GM21723 (cell line): Measurements from ENCODE around the gene VPS4B.
"Not testable (repeated sequence)": the region's sequence is repeated elsewhere in the genome, so short reads cannot be mapped to it uniquely, and the experiment has no call there.

Source experiments
- ATAC-seq: cut with Tn5 transposase; IDR thresholded peaks from one replicate; pipeline ENCODE4 v1.9.1; 2021; ENCODE audit warnings: mild to moderate bottlenecking, moderate library complexity; ENCODE audit not compliant: unreplicated experiment

Gene VPS4B

DNA sequence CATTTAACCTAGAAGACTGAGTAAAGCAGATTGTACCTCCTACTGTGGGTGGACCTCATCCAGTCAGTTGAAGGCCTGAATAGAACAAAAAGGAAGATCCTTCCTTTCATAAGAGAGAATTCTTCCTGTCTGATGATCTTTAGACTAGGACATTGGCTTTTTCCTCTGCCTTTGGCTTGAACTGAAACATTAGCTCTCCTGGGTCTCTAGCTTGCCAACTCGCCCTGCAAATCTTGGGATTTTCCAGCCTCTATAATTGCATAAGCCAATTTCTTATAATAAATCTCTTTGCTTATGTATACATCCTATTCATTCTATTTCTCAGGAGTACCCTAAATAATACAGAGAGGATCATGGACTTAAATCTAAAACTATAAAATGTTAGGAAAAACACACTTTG lies 49.1 kb downstream of the VPS4B start:
- no peak for ATAC-seq

DNA sequence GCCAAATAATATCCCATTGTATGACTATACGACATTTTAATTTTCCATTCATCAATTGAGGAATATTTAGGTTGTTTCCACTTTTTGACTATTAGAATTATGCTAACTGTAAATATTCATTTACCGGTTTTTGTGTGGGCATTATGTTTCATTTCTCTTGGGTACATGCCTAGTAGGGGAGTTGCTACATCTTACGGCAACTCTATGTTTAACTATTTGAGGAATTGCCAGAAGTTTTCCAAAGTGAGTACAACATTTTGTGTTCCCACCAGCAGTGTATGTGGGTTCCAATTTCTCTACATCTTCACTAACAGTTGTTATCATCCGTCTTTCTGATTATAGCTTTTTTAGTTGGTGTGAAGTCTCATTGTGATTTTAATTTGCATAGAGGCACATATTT lies 53.7 kb downstream of the VPS4B start:
- no peak for ATAC-seq

DNA sequence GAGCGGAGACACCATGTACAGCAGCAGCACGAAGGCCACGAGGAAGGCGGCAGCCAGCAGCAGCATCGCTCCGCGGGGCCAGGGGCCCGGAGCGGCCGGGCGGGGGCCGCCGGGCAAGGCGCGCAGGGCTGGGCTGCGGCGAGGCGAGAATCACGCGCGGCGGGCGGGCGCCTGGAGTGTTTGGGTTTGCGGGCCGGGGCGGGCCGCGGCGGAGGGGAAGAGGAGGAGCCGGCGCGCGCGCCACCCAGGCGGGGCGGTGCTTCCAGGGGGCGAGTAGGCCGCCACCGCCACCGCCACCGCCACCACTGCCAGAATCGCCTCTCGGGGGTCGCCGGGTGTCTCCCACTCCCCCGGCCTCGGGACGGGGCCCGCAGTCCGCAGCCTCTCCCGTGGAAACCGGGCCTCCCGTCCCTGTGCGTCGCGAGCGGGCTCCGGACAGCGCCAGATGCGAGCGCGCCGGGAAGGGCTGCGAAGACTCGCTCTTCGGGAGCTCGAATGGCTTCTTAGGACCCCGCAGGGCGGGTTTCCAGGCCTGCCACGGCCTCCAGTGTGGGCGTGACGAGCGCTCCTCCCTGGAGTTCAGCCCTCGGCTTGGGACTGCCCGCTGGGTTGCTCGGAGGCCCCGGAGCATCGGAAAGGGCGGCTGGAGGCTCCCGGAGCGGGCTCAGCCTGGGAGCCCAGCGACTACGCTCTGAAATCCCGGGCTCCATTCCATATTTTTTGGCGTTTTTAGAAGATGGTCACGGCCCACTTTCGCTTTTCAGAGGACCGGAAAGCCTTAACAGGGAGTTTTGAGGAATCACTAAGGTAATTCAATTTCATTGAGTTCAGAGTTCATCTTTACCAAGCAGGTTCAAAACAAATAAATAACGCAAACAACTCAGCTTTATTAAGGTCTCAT lies 55.0 kb downstream of the VPS4B start, which contains the start of gene KDSR:
TSS of gene KDSR (minus strand) at position 154 of the 901 bp plus-strand sequence. CDS start at position 66, 88 bp downstream.
- ATAC-seq = peak; percentile 90

DNA sequence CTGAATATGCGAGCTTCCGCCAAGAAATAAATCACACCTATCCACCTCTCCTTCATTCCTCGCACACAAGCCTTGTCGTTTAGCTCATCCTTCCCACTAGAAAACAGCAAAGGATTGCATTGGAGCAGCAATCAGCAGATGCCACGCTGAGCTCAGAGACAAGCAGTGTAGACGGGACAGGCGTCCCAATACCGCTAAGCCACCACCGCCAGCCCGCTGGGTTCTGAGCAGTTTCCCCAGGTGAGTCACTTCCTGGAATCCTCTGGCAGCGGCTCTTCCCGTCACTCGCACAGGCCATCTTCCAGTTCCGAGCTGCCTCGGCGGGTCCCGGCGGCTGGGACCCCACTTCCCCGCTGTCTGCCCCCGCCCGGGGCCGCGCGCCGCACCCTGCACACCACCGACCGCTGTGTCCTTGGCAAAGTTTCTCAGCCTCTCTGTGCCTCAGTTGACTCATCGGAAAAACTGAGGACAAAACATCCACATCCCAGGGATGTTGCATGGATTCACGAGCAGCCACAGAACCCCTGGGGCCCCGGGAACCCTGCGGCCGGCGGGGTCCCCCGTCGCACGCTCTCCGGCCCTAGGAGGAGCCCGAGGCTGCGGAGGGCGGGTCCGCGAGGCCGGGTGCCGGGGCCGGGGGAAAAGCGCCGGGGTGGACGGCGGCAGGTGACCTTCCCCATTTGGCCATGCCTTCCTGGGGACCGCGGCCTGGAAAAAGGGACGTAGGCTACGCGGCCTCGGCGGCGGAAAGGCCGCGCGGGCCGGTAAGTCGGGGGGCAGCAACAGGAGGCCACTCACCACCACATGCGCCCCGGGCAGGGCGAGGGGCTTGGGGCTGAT lies 55.8 kb downstream of the VPS4B start:
- ATAC-seq = peak; percentile 45

DNA sequence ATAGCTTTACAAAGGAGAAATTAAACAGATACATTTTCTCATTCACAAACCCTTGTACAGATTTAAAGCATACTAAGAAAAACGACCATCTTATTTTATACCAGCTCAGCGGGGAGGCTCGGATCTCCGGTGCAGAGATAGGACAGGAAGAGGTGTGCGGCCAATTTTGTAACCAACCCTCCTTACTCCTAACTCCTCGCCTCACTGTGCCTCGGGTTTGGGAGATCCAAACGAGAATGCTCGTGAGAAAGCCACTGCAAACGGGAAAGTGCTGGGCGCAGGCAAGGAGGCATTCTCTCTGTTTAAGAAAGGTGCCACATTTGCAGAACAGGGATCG lies 56.4 kb downstream of the VPS4B start:
- peak; percentile 3 for ATAC-seq

DNA sequence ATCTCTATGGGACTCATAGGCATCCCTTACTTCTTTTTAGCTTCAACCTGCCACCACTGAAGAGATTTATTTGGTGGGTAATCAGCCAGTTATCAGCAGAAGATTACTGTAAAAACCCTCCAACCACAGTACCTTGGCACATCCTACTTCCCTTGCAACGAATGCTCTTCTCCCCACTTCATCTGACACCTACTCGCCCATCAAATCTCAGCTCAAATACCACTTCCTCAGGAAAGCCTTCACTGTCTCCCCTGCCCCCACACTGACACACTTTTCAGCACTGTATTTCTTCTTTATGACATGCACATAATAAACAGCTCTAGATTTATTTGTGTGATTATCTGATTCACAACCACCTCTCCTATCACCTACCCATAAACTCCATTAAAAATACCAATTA lies 58.3 kb downstream of the VPS4B start:
- ATAC-seq = no peak

DNA sequence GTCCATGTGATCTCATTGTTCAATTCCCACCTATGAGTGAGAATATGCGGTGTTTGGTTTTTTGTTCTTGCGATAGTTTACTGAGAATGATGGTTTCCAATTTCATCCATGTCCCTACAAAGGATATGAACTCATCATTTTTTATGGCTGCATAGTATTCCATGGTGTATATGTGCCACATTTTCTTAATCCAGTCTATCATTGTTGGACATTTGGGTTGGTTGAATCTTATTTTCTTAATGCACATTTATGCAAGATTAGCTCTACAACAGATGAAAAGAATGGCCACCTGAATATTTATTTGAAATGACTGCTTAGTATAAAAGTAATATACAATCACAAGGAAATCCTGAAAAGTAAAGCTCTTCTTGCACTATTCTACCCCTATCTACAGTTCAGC lies 58.9 kb downstream of the VPS4B start:
- not testable (repeated sequence) for ATAC-seq

DNA sequence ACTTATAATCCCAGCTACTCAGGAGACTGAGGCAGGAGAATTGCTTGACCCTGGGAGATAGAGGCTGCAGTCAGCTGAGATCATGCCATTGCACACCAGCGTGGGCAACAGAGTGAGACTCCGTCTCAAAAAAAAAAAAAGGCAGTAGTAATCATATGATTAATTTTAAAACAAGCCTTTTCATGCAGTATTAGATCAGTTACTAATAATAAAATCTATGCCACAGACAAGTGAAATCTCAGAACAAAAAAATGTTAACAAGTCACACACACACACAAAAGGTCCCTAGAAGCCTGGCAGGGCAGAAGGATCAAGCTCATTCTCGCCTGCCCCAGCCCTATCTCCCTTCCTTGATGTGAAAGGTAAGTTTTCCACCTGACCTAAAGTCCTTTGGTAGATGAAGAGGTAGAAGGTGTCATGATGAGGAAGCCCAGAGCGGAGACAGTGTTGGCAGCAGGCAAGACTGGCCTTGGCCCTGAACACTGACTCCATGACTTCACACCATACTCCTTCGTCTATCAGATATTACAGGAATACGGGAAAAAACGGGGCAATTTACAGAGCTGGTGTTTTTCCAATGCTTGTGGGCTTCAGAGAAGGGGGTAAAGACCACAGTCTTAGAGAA lies 65.9 kb downstream of the VPS4B start:
- no peak for ATAC-seq

DNA sequence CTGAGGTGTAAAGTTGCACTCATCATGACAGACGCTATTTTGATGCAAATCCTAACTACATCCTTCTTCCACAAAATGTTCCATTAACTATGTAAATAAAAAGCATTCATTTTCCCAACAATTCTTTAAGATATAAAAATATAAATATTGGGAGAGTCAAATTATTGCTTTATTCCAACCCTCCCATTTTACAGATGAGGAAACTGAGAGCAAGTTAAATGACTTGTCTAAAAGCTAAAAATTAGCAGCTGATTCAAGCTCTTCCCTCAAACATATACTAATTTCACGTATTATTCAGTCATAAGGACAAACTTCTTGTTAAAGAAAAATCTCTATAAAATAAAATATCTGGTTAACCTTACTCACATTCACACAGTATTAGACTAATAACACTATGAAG lies 72.0 kb downstream of the VPS4B start:
- ATAC-seq = no peak

DNA sequence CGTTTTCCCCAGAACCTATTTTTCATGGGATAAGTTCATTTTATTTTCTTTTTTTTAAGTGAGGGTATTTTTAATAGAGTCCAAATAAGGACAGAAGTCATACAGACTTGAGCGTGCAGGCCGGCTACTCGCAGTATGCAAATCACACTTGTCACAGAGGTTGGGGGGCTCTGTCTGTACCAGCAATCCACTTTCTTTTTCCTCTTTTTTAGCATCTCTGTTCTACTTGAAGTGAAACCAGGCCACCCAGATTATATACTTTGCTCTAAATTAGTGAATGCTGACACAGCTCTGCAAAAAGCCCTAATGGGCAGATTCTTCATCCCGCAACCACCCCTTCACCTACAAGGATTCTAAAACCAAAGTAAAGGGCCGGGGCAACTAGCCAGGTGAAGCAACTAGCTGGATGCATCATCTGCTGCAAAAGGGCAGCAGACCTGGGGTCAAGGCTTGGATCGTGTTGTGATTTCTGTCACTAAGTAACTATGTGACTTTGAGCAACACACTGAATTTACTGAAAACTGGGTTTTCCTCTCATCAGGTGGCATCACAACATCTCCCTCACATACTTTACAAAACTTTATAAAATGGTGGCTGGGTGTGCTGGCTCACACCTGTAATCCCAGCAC lies 73.7 kb downstream of the VPS4B start:
- ATAC-seq = no peak

DNA sequence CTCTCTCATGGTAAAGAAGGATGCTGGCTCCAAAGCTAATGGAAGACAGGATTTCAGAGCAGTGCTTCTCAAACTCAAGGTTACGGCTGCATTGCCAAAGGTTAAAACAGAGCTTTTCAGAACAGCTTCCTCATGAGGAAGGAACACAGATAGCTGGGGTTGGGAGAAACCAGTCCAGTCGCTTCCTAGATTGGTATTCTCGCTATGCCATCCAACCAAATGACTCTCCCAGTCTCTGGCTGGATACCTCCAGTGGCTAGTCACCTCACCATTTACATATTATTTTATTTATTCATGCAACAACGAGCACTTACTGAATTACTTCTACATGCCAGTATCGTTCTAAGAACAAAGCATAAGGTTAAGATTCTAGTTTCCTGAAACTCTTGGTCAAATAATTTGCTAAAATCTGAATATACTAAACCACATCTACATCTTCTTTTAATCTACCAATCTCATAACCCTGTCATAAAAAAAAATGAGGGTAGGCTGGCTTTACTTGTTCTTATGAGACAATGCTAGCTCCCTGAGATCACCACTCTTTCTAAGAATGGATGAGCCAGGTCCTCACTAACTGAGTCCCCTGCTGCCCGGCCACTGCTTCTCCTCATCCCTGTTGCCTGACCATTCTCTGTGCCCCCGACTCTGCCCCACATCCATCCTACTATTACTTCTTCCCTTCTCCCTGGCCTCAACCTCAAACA lies 75.6 kb downstream of the VPS4B start:
- no peak for ATAC-seq

DNA sequence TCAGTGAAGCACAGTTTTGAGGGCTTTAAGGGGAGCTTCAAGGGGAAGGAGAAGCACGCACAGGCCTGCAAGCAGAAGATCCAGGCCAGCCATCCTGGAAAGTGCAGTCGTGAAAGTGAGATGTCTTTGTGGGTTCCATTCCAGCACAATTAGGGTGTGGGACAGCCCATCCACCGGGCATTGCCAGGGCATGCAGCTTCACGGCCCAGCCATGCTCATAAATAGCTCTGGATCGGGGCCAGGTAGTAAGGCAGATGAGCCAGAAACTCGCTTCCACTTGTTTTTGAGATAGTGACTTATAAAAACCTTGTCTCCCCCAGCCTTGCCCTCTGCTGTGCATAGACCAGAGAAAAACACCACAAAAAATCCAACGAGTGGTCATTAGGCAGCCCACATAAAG lies 76.2 kb downstream of the VPS4B start:
- ATAC-seq = no peak

DNA sequence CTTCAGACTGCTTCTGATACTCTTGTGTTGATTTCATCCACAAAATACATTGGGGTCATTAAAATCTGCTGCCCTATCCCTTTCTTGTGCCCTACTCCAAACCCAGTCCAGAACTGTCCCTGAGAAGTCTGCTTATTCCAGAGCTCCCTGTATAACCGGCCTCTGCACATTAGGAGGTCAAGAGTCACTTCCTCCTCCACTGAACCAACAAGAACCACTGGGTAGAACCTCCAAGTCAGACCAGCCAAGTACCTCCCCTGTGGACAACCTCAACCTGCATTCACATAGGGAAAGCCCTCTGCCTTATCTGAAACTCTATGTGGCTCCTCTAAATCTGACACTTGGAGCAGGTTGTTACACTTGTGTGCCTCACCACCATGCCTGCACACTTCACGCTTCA lies 77.4 kb downstream of the VPS4B start:
- ATAC-seq = no peak

DNA sequence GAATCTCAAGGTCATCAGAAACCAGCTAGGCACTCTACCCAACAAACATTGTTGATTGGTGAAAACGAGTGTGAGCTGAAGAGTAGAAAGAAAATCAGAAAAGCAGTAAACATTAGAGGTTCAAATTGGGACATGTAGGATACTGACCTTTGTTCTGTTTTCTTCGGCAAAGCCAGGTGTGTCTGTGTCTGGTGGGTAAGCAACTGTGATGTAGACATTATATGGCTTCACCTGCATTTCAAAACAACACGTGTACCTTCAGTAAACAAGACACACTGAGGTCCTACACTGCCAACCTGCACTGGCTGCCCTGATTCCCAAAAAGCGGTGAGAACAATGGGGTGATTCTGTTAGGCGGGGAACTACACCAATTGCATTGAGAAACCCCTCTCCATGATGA lies 78.0 kb downstream of the VPS4B start:
- no peak for ATAC-seq

DNA sequence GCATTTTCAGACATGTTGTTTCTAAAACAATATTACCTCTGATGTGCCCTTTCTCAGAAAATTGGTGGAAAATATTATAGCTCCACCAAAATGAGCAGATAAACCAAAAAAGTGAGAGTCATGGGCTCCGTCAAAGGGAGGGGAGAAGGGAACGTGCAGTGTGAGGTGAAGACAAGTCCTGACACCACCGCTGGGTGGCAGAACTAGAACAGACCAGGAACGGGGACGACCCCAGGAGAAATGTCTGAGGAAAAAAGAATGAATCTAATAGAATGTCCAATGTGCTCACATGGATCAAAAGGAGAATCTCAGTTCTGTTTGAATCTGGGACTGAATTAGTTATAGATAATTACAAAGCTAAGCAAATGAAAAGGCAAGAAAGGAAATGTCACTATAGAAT lies 80.1 kb downstream of the VPS4B start:
- ATAC-seq = no peak

DNA sequence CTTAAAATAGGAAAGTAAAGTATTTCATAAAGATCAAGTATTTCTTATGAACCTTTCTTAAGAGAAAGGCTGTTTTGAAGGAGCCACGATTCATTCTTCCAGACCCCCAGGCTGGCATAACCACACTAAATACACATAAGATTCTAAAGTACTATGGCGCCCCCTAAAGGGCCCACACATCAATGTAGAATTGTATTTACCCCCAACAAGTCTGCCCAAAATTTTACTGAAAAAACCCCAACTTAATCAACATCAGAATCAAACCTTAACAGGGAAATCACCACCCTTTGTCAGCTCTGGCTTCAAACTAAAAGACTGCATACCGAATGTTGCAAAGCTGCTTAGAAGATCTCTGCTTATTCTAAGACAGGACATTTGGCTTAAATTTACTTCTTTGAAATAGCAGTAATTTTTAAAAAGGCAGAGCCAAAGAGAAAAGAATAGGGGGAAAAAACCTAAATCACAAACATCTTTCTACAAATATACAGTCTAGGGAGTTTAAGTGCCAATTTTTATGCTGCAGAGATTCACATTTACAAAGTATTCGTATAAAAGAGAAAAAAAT lies 82.3 kb downstream of the VPS4B start:
- ATAC-seq = no peak
